ENCODE data around the gene PSMB1. TPM values are rescaled to one million over a fixed set of nuclear protein-coding genes. Genes with fewer than 3 reads are reported as not detected.
"Not testable (repeated sequence)": the region's sequence is repeated elsewhere in the genome, so short reads cannot be mapped to it uniquely, and the experiment has no call there.

Gene PSMB1
- total RNA-seq, 1 experiment from 2014 or later, result 282 TPM

DNA sequence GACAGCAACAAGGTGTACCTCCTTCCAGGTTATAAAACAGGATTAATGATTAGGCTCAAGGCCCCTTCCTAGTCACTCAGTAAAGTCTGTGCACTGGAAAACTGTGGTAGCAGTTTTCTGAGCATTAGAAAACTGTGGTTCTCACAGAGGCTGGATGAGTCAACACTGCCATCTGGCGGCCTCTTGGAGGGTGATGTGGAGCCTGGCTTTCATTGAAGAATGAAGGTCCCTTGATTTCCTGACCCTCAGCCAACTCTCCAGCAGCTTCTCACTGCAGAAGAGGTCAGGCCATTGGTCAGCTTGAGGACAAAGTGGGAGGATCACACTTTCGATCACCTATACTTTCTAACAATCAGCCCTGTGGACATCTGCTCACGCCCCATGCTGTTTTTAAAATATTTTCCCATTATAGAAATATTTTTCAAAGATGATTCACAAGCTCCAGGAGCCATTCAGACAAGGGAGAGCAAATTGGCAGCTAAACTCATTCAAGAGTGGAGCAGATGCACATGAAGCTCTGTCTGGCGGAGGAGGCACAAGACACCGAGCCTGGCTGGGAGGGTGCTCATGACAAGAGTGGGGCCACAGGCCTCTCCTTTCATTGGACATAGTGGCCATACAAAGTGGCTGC, 23.2 kb downstream of the PSMB1 start:
- Histone ChIP-seq H3K4me2 (ENCODE audit: low read length) (no peak overlapping the region), H3K9me3 (ENCODE audit: control insufficient read depth in 1 of 2, insufficient read depth in 1 of 2, low read depth in 1 of 2, low read length in 2 of 2) (no peaks in the 10 kb centered on the region), H2AFZ (ENCODE audit: low read depth, low read length, poor library complexity, severe bottlenecking) (no peak overlapping the region), H3K4me3 (replicated peaks in 1 of 2; ENCODE audit: low read depth in 1 of 2, low read length in 2 of 2) (no peak overlapping the region), H3K4me1 (ENCODE audit: control insufficient read depth in 1 of 2, insufficient read depth in 2 of 2, low read length in 2 of 2) (no peaks in the 10 kb centered on the region), H3K9ac (ENCODE audit: low read length) (no peak overlapping the region), H3K79me2 (ENCODE audit: insufficient read depth, low read length) (no peaks in the 10 kb centered on the region), H3K36me3 (ENCODE audit: control insufficient read depth in 1 of 2, insufficient read depth in 2 of 2, low read length in 2 of 2) (peaks cover 12 to 13% of the 10 kb centered on the region in 2 experiments; a peak in 3 of 4 replicates), H4K20me1 (ENCODE audit: insufficient read depth) (no peaks in the 10 kb centered on the region), H3K27me3 (ENCODE audit: insufficient read depth, low read length) (no peaks in the 10 kb centered on the region), H3K27ac (ENCODE audit: low read depth, low read length) (no peak overlapping the region), H3K9me2 (ENCODE audit: insufficient read depth) (no peaks in the 10 kb centered on the region)
- intact Hi-C loops (cut with micrococcal nuclease), result loop anchor here (1.0 to 10.0 kb wide), 6 partner anchors 235 to 1635 kb away; partner anchors contain the start of genes C6orf120, DLL1 and WDR27
- CTCF ChIA-PET, result interaction anchor here (0.9 to 2.4 kb wide), 8 partner anchors 12 to 1573 kb away, joined by 3 to 14 read pairs (median 4); partner anchors contain the start of gene TBP
- peak; percentile 92 for ATAC-seq
- POLR2A ChIA-PET, result no interaction called here
- no peak for TF ChIP-seq ELF1 (IDR thresholded peaks at IDR 0.05; ENCODE audit: borderline replicate concordance, low read depth)
- TF ChIP-seq, protein P1, sequence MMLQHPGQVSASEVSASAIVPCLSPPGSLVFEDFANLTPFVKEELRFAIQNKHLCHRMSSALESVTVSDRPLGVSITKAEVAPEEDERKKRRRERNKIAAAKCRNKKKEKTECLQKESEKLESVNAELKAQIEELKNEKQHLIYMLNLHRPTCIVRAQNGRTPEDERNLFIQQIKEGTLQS (IDR thresholded peaks at IDR 0.05), result no peak
- TF ChIP-seq JUND (IDR thresholded peaks at IDR 0.05), result no peak
- TF ChIP-seq SRF (IDR thresholded peaks at IDR 0.05; ENCODE audit: low read depth), result no peak
- peak; percentile 94 for TF ChIP-seq RAD21 (IDR thresholded peaks at IDR 0.05; ENCODE audit: low read depth)
- TF ChIP-seq POLR2A (IDR thresholded peaks at IDR 0.05; ENCODE audit: borderline replicate concordance, extremely low read depth, insufficient read depth, insufficient read length), result no peak
- TF ChIP-seq, protein P2, sequence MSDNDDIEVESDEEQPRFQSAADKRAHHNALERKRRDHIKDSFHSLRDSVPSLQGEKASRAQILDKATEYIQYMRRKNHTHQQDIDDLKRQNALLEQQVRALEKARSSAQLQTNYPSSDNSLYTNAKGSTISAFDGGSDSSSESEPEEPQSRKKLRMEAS (IDR thresholded peaks at IDR 0.05), result no peak
- TF ChIP-seq CTCF (IDR thresholded peaks at IDR 0.05 in 2 of 3, conservative IDR thresholded peaks at IDR 0.05 in 1 of 3; ENCODE audit: borderline replicate concordance in 1 of 3, insufficient read depth in 1 of 3, low read depth in 2 of 3, low read length in 2 of 3), result peak; percentile 84 to 92 (median 91)
- peak; percentile 52 for DNase-seq (ENCODE audit: low read depth, low spot score)
- no TSS peak for BruUV-seq (replicated peaks)
- RAD21 ChIA-PET (ENCODE audit: low non-redundant PET in 1 of 2, low total read pairs in 2 of 2, uncharacterized antibody in 2 of 2, unreplicated experiment in 2 of 2), result no interaction called here

- H3K4me3 ChIP-seq (replicated peaks in 1 of 2; ENCODE audit: low read depth in 1 of 2, low read length in 2 of 2); H3K9me3 ChIP-seq (ENCODE audit: control insufficient read depth in 1 of 2, insufficient read depth in 1 of 2, low read depth in 1 of 2, low read length in 2 of 2); ATAC-seq; H3K4me2 ChIP-seq (ENCODE audit: low read length); H3K9ac ChIP-seq (ENCODE audit: low read length); H3K79me2 ChIP-seq (ENCODE audit: insufficient read depth, low read length); H3K27me3 ChIP-seq (ENCODE audit: insufficient read depth, low read length); POLR2A ChIA-PET; H3K9me2 ChIP-seq (ENCODE audit: insufficient read depth); H3K4me1 ChIP-seq (ENCODE audit: control insufficient read depth in 1 of 2, insufficient read depth in 2 of 2, low read length in 2 of 2); BruUV-seq (replicated peaks); H3K27ac ChIP-seq (ENCODE audit: low read depth, low read length); DNase-seq (ENCODE audit: low read depth, low spot score); RAD21 ChIA-PET (ENCODE audit: low non-redundant PET in 1 of 2, low total read pairs in 2 of 2, uncharacterized antibody in 2 of 2, unreplicated experiment in 2 of 2); H2AFZ ChIP-seq (ENCODE audit: low read depth, low read length, poor library complexity, severe bottlenecking); H4K20me1 ChIP-seq (ENCODE audit: insufficient read depth); H3K36me3 ChIP-seq (ENCODE audit: control insufficient read depth in 1 of 2, insufficient read depth in 2 of 2, low read length in 2 of 2): not testable (repeated sequence)
- CTCF ChIA-PET, result interaction anchor here (1.4 kb wide), 1 partner anchor 696 kb away, joined by 5 read pairs; no protein-coding TSS in a partner anchor
- intact Hi-C loops (cut with micrococcal nuclease), result loop anchor here (10.0 kb wide), 2 partner anchors 233 to 823 kb away; partner anchors contain the start of genes C6orf120, DLL1 and WDR27
Observed at GRCh38 chr6:170527995-170528394, 25.1 kb downstream of the PSMB1 start.

Measured in HCT116 (cell line).